Sigmoid colon (tissue), 4 donors: Measurements from ENCODE around the gene GRN.
"Not testable (repeated sequence)": the region's sequence is repeated elsewhere in the genome, so short reads cannot be mapped to it uniquely, and the experiment has no call there.

Source experiments
- CTCF ChIP-seq, 4 experiments: fragments of 450-650 bp in 3 of 4; fragments of 200-600 bp in 1 of 4; IDR thresholded peaks; one replicate each; pipeline ENCODE4 v1.5.1; 2016 to 2019; ENCODE audit warnings: antibody characterized with exemption in 4 of 4, mild to moderate bottlenecking in 3 of 4, moderate library complexity in 2 of 4
- EP300 ChIP-seq, 4 donors: sonication (generic); formaldehyde crosslinking; IDR thresholded peaks; one replicate each; pipeline ENCODE4 v1.6.1; 2017; ENCODE audit warnings: antibody characterized with exemption in 4 of 4
- POLR2A ChIP-seq, 2 donors: fragments of 450-650 bp; IDR thresholded peaks; one replicate each; pipeline ENCODE4 v1.6.1; 2016; ENCODE audit warnings: antibody characterized with exemption in 2 of 2, mild to moderate bottlenecking in 2 of 2, moderate library complexity in 2 of 2
- POLR2AphosphoS5 ChIP-seq, 4 donors: sonication (generic); formaldehyde crosslinking; IDR thresholded peaks; one replicate each; pipeline ENCODE4 v1.6.1; 2017; ENCODE audit warnings: antibody characterized with exemption in 4 of 4

- not testable (repeated sequence) for TF ChIP-seq CTCF, POLR2AphosphoS5, POLR2A, EP300 (IDR thresholded peaks at IDR 0.05)
These were observed 23.5 kb downstream of the GRN start for GRCh38 chr17:44368391-44369243.
